HEK293T (cell line): ENCODE results near the gene SH3D19.
"Not testable (repeated sequence)": the region's sequence is repeated elsewhere in the genome, so short reads cannot be mapped to it uniquely, and the experiment has no call there.

Experiments used
- BHLHE40 ChIP-seq: fragments of 450-650 bp; IDR thresholded peaks from 2 replicates; pipeline ENCODE4 v1.6.1; 2016; ENCODE audit warnings: mild to moderate bottlenecking, moderate library complexity, borderline replicate concordance
- CTBP1 ChIP-seq: fragments of 450-650 bp; IDR thresholded peaks from 2 replicates; pipeline ENCODE4 v1.6.1; 2016; ENCODE audit warnings: borderline replicate concordance
- FOXA1 ChIP-seq: fragments of 450-650 bp; IDR thresholded peaks from 2 replicates; pipeline ENCODE4 v1.6.1; 2016; ENCODE audit warnings: mild to moderate bottlenecking
- FOXK2 ChIP-seq: fragments of 450-650 bp; IDR thresholded peaks from 2 replicates; pipeline ENCODE4 v1.6.1; 2016; ENCODE audit warnings: mild to moderate bottlenecking
- FOXM1 ChIP-seq: fragments of 450-650 bp; IDR thresholded peaks from 2 replicates; pipeline ENCODE4 v1.6.1; 2017; ENCODE audit warnings: mild to moderate bottlenecking, borderline replicate concordance
- HDGF ChIP-seq: fragments of 450-650 bp; IDR thresholded peaks from 2 replicates; pipeline ENCODE4 v1.6.1; 2017; ENCODE audit warnings: antibody characterized with exemption, borderline replicate concordance
- L3MBTL2 ChIP-seq: fragments of 450-650 bp; conservative IDR thresholded peaks from 2 replicates; pipeline ENCODE4 v1.6.1; 2016; ENCODE audit warnings: mild to moderate bottlenecking
- LEF1 ChIP-seq: fragments of 450-650 bp; IDR thresholded peaks from 2 replicates; pipeline ENCODE4 v1.6.1; 2017; ENCODE audit warnings: mild to moderate bottlenecking, borderline replicate concordance
- SUZ12 ChIP-seq: fragments of 450-650 bp; IDR thresholded peaks from 2 replicates; pipeline ENCODE4 v1.6.1; 2016; ENCODE audit warnings: mild to moderate bottlenecking
- TARDBP ChIP-seq: fragments of 450-650 bp; IDR thresholded peaks from 2 replicates; pipeline ENCODE4 v1.6.1; 2016

- not testable (repeated sequence) for TF ChIP-seq BHLHE40, FOXK2, L3MBTL2, HDGF, FOXM1, TARDBP, FOXA1, SUZ12, LEF1, CTBP1
Observed at GRCh38 chr4:151077978-151078377, 247.4 kb downstream of the SH3D19 start.
